Activated naive CD8-positive, alpha-beta T cell treated with anti-CD3 and anti-CD28 coated beads for 36 hours (primary cell): ENCODE results near the gene ANKIB1. TPM values are rescaled to one million over a fixed set of nuclear protein-coding genes. Genes with fewer than 3 reads are reported as not detected.
"Not testable (repeated sequence)": the region's sequence is repeated elsewhere in the genome, so short reads cannot be mapped to it uniquely, and the experiment has no call there.

Source experiments
- DNase-seq: peaks from one replicate; pipeline ENCODE4 v3.0.0; 2021
- H3K27ac Mint-ChIP-seq: one replicate; pipeline ENCODE4 v1.8.0; 2022; ENCODE audit warnings: mild to moderate bottlenecking, moderate library complexity, mixed read lengths
- H3K27me3 Mint-ChIP-seq: one replicate; pipeline ENCODE4 v1.8.0; 2022; ENCODE audit warnings: mild to moderate bottlenecking, mixed read lengths
- H3K36me3 Mint-ChIP-seq: one replicate; pipeline ENCODE4 v1.8.0; 2021; ENCODE audit warnings: mild to moderate bottlenecking, mixed read lengths
- H3K4me1 Mint-ChIP-seq: one replicate; pipeline ENCODE4 v1.8.0; 2021; ENCODE audit warnings: mixed read lengths
- H3K4me3 Mint-ChIP-seq: one replicate; pipeline ENCODE4 v1.8.0; 2022; ENCODE audit warnings: mild to moderate bottlenecking, moderate library complexity, mixed read lengths
- H3K9me3 Mint-ChIP-seq: one replicate; pipeline ENCODE4 v1.8.0; 2022; ENCODE audit warnings: mixed read lengths
- total RNA-seq, 2 experiments: library from RNA; stranded (reverse); gene quantifications; one replicate each; pipeline ENCODE4 v1.2.3, GENCODE V29; 2021

Gene ANKIB1
- total RNA-seq, 2 experiments from 2014 or later = 38.6 to 40.6 TPM

DNA sequence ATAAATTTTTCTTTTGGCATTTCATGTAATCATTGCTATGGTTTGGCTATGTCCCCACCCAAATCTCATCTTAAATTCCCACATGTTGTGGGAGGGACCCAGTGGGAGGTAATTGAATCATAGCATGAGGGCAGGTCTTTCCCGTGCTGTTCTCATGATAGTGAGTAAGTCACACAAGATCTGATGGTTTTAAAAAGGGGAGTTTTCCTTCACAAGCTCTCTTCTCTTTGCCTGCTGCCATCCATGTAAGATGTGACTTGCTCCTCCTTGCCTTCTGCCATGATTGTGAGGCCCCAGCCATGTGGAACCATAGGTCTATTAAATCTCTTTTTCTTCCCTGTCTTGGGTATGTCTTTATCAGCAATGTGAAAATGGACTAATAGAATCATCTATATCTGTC, 9.0 kb downstream of the ANKIB1 start:
- Mint-ChIP-seq H3K4me1 (peaks cover 21% of the 10 kb centered on the region), H3K36me3 (peaks cover 17% of the 10 kb centered on the region)
- not testable (repeated sequence) for H3K27me3 Mint-ChIP-seq, H3K9me3 Mint-ChIP-seq, H3K4me3 Mint-ChIP-seq, DNase-seq, H3K27ac Mint-ChIP-seq

DNA sequence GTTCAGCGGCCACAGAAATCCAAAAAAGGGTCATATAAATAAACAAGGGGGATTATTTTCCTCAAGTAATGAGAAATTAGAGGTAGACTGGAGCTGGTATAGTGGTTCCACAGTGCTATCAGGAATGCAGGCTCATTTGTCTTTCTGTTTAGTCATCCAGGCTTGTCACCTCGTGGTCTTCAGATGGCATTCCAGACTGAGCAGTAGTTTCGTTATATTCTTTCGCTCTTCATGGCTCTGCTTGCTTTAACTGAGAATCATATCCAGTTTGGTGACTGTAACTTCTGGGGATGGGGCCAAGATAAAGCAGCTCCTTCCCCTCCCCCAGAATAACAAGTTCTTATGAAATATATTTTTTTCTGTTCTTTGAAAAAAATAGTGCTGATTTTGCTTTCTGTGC, 9.5 kb downstream of the ANKIB1 start:
- peaks cover 5% of the 10 kb centered on the region for H3K9me3 Mint-ChIP-seq
- H3K4me3 Mint-ChIP-seq = no peak overlapping the region
- DNase-seq = no peak
- H3K4me1 Mint-ChIP-seq = peaks cover 25% of the 10 kb centered on the region
- peaks cover 22% of the 10 kb centered on the region for H3K36me3 Mint-ChIP-seq
- no peaks in the 10 kb centered on the region for H3K27me3 Mint-ChIP-seq
- H3K27ac Mint-ChIP-seq = no peak overlapping the region

DNA sequence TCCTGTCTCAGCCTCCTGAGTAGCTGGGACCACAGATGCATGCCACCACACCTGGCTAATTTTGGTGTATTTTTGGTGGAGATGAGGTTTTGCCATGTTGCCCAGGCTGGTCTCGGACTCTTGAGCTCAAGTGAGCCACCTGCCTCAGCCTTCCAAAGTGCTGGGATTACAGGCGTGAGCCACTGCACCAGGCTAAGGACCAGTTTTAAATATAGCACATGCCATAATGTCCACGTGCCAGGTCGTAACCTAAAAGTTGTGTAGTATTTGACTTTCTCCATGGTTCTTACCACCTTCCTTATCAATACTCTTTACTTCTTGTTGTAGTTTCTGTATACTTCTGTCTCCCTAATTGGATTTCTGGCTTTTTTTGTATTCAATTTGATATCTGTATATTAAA, 13.3 kb downstream of the ANKIB1 start:
- Mint-ChIP-seq H3K4me3 (no peak overlapping the region), H3K27me3 (no peaks in the 10 kb centered on the region), H3K9me3 (peaks cover 6% of the 10 kb centered on the region), H3K36me3 (peaks cover 26% of the 10 kb centered on the region), H3K27ac (no peak overlapping the region), H3K4me1 (peaks cover 14% of the 10 kb centered on the region)
- DNase-seq = no peak

DNA sequence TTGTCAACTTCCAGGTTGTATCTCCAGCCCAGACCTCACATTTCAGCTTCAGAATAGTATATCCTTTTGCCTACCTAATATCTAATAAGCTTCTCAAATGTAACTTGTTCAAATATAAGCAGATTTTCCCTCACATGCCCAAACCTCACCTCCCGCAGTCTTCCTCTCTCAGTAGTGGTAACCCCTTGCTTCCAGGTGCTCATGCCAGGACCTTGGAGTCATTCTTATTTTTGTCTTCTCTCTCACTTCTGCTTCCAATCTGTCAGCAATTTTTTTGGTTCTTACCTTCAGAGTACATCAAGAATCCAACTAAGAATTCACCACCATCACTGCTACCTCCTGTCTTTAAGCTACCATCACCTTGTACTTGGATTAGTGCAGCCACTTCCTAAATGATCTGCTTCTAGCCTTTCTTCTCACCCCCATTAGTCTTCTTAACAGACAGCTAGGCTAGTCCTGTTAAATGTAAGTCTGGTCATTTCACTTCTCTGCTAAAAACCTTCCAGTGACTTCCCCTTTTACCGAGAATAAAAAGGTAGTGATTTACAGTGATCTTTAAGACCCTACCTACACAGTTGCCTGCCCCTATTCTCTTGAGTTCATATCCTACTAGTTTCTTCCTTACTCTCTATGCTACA, 14.0 kb downstream of the ANKIB1 start:
- Mint-ChIP-seq H3K9me3 (peaks cover 6% of the 10 kb centered on the region), H3K4me1 (peaks cover 13% of the 10 kb centered on the region), H3K27me3 (no peaks in the 10 kb centered on the region), H3K4me3 (no peak overlapping the region), H3K36me3 (peaks cover 25% of the 10 kb centered on the region), H3K27ac (no peak overlapping the region)
- DNase-seq = no peak

DNA sequence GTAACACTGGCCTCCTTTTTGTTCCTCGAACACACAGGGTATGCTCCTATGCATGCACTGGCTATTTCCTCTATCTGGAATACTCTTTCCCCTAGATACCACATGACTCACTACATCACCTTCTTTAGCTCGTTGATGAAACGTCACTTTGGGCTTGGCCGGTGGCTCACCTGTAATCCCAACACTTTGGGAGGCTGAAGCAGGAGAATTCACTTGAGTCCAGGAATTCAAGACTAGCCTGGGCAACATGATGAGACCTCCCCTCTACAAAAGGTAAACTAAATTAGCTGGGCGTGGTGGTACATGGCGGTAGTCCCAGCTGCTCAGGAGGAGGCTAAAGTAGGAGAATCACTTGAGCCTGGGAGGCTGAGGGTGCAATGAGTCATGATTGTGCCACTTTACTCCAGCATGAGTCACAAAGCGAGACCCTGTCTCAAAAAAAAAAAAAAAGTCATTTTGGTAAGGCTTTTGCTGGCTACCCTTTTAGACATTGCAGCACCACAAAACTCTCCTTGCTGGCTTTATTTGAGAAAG, 14.5 kb downstream of the ANKIB1 start:
- Mint-ChIP-seq H3K27ac (no peak overlapping the region), H3K4me1 (peaks cover 8% of the 10 kb centered on the region), H3K4me3 (no peak overlapping the region), H3K36me3 (peaks cover 20% of the 10 kb centered on the region), H3K27me3 (no peaks in the 10 kb centered on the region), H3K9me3 (peaks cover 1% of the 10 kb centered on the region)
- DNase-seq = no peak

DNA sequence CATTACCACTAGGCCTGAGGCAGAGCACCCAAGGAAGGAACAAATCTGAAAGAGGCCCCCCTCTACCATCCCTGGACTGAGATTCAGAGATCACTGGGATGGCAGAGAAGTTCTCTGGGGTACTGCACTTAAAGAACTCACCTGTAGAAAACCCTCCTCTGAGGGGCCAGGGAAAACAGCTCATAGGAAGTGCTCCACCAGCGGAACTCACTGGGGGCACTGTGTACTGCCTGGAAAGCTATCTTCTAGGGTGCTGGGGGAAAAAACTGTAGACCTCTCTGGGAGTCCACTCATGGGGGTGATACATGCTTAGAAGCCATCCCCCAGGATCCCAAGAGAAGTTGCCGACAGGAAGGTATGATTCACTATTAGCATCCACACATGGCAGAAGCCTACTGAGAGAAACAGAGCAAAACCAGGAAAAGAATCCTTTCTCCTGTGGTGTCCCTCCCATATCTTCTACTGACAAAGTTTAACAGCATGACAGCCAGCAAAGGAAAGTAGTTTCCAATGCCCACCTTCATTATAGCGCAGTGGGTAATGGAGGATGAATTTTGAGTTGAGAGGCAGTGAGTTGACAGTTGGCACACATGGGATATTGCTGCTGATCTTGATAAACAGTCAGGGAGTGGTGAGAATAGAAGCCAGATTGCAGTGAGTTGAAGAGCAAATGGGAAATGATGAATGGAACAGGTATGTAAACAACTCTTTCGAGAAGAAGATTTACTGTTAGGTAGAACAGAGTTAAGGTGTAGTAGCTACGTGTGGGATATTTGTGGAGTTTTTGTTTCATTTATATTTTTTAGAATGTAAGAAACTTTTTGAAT, 20.9 kb downstream of the ANKIB1 start:
- Mint-ChIP-seq H3K9me3 (peaks cover 1% of the 10 kb centered on the region), H3K36me3 (peaks cover 10% of the 10 kb centered on the region), H3K27me3 (no peaks in the 10 kb centered on the region), H3K27ac (no peak overlapping the region), H3K4me3 (no peak overlapping the region), H3K4me1 (peaks cover 5% of the 10 kb centered on the region)
- DNase-seq = no peak

DNA sequence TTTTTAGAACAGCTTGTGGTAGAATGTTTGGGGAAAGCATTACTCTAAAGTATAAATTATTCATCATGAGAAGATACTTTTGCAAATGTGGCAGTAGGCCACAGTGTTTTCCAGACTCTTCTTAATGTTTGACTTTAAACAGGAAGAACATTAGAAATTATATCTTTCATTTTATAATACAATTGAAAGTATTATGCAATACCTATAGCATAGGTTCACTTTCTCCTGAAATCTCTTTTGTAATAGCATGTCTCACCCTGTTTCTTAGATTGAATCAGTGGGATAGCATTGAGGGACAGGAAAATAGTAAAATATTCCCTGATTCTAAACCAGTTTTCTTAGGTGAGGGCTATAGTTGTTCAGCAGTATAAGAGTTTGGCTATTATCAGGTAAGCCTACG, 23.1 kb downstream of the ANKIB1 start:
- Mint-ChIP-seq H3K4me1 (peaks cover 10% of the 10 kb centered on the region), H3K36me3 (peaks cover 16% of the 10 kb centered on the region)

DNA sequence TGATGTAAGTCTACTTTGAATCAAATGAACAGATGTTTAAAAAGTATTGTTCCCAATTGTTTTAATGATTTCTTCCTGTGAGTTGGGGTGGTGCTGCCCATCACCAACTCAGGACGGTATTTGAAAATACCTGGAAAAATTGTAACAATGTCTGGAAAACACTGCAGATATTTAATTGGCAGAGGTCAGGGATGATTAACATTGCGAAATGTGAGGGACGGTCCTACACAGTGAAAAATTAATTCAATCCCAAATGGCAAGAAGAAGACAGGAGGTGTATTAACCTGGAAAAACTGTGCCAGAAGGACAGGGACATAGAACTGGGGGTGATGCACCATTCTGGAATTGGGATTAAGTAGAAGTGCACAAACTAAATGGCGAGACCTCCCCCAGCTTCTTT, 29.6 kb downstream of the ANKIB1 start:
- Mint-ChIP-seq H3K36me3 (peaks cover 42% of the 10 kb centered on the region), H3K27ac (no peak overlapping the region), H3K9me3 (peaks cover 4% of the 10 kb centered on the region), H3K27me3 (no peaks in the 10 kb centered on the region), H3K4me1 (peaks cover 11% of the 10 kb centered on the region), H3K4me3 (no peak overlapping the region)
- no peak for DNase-seq

More for the DNA sequence above, 23.1 kb downstream of the ANKIB1 start:
- Mint-ChIP-seq H3K27ac (no peak overlapping the region), H3K27me3 (no peaks in the 10 kb centered on the region), H3K9me3 (peaks cover under 1% of the 10 kb centered on the region), H3K4me3 (no peak overlapping the region)
- DNase-seq = no peak

DNA sequence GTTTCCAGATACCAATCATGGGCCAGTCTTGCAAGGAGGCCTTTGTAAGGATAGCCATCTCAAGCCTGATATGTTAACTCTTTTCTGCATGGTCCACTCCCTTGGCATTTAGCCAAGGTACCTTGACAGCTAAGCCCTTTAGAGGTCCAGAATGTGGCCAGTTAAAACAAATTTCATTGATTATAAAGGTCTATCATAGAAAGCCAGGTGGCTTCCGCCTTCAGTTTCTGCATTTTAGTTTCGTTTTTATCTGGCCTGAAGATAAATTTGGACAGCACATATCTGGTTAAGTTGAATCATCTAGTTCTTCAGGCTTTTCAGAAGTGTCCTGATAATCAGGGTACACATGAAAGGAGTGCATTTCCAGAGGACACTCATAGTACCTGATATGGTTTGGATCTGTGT, 30.7 kb downstream of the ANKIB1 start:
- H3K36me3 Mint-ChIP-seq = peaks cover 49% of the 10 kb centered on the region
- peaks cover 9% of the 10 kb centered on the region for H3K9me3 Mint-ChIP-seq
- no peak overlapping the region for H3K4me3 Mint-ChIP-seq
- H3K27me3 Mint-ChIP-seq = no peaks in the 10 kb centered on the region
- H3K4me1 Mint-ChIP-seq = peaks cover 11% of the 10 kb centered on the region
- no peak overlapping the region for H3K27ac Mint-ChIP-seq
- DNase-seq = no peak

DNA sequence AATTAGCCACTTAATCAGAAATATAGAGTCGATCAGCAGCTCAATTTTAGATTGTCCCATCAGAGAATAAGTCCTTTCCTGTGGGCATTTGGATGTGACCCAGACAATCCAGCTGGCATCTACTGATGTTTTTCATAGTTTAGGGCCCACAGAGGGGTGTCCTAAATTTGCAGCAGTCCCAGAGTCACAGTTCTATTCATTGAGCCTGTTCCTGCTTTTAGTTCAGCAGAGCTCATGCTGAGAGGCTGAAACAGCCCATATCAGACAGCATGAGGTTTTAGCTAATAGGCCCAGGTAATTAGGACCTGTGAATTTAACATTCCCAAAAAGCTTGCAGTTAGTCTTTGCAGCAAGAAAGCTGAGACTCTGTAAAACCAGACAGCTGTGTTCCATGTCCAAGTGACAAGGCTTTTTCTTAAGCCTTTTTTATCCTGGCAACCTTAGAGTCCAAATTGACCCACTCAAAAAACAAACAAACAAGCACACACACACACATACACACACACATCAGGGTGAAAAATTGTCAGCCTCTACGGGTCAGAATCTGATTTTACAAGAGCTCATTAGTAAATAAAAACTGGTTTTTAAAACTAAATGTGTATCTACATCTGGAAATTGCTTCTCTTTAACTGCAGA, 33.7 kb downstream of the ANKIB1 start:
- Mint-ChIP-seq H3K27ac (no peak overlapping the region), H3K36me3 (peaks cover 37% of the 10 kb centered on the region), H3K9me3 (peaks cover 9% of the 10 kb centered on the region), H3K27me3 (no peaks in the 10 kb centered on the region), H3K4me3 (no peak overlapping the region), H3K4me1 (peaks cover 9% of the 10 kb centered on the region)
- no peak for DNase-seq

DNA sequence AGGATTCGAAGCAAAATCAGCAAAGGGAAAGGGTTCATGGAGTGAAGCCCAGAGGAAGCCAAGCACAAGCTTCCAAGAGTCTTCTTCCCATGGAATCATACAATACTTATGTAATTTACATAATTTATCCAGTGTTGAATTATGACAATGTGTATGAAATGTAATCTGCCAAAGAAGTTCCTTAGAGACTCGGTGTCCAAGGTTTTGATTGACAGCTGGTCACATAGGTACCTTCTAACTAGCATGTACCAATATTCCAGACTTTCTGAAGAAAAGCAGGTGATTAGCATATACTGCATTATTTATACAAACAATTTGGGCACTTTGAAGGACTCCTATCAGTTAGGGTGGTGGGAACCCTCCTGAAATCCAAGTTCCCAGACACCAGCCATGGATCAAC, 35.3 kb downstream of the ANKIB1 start:
- Mint-ChIP-seq H3K36me3 (peaks cover 33% of the 10 kb centered on the region), H3K9me3 (peaks cover 9% of the 10 kb centered on the region), H3K4me3 (no peak overlapping the region), H3K4me1 (peaks cover 9% of the 10 kb centered on the region), H3K27me3 (no peaks in the 10 kb centered on the region), H3K27ac (no peak overlapping the region)
- DNase-seq = no peak

DNA sequence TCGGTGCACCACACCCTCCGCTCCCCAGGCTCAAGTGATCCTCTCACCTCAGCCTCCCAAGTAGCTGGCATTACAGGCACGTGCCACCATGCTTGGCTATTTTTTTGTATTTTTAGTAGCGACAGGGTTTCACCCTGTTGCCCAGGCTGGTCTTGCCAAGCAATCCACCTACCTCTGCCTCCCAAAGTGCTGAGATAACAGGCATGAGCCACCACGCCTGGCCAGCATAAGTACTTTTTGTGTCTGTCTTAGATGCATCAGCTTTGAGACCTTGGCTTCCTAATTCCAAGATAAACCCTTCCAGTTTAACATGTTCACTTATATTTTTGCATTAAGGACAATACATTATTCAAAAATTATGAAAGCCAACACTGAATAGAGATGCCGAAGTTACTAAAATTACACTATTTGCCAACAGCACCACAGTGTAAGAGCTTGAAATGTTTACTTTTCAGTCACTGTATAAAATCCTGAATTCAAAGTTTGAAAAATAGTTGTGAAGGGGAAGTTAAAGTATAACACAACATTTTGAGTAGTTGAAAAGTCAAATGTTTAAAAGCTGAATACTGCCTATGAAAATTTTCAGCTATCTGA, 36.5 kb downstream of the ANKIB1 start:
- H3K4me1 Mint-ChIP-seq = peaks cover 5% of the 10 kb centered on the region
- H3K9me3 Mint-ChIP-seq = peaks cover 6% of the 10 kb centered on the region
- no peak overlapping the region for H3K27ac Mint-ChIP-seq
- H3K36me3 Mint-ChIP-seq = peaks cover 27% of the 10 kb centered on the region
- H3K4me3 Mint-ChIP-seq = no peak overlapping the region
- no peak for DNase-seq
- no peaks in the 10 kb centered on the region for H3K27me3 Mint-ChIP-seq

DNA sequence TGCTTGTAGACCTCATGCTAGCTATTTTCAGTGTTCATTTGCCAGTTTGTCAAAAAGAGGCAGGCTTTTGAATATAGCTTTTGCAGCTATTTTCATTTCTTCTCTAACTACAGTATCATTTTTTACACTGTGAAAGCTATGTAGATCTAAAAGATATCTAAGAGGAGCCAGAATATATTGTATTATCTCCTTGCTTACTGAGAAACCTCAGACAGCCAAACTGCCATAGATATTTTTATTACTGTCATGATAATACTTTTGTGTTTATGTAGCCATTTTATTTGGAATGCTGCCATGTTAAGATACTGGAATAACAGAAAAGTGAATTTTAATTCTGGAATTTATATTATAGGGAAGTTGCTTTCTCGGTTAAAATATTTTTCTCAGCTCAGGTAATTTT, 37.2 kb downstream of the ANKIB1 start:
- Mint-ChIP-seq H3K36me3 (peaks cover 28% of the 10 kb centered on the region), H3K4me3 (no peak overlapping the region), H3K9me3 (peaks cover 8% of the 10 kb centered on the region), H3K27me3 (no peaks in the 10 kb centered on the region), H3K27ac (no peak overlapping the region), H3K4me1 (peaks cover 5% of the 10 kb centered on the region)
- no peak for DNase-seq

DNA sequence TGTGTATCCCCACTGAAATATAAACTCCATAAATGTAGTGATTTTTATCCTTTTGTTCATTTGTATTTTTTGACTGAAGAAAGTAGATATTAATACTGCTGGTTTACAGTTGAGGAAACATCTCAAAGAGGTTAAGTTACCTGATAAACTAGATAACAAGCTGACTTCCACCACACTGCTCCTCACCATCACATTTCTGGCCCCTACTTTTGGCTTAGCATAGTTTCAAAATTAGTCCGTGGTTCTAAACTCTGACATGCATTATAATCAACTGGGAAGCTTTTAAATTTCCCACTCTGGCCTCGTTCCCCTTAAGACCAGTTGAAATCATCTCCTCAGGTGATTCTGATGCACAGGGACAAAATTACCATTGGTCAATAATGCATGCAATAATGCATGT, 43.5 kb downstream of the ANKIB1 start:
- H3K36me3 Mint-ChIP-seq = peaks cover 9% of the 10 kb centered on the region
- H3K4me3 Mint-ChIP-seq = no peak overlapping the region
- H3K9me3 Mint-ChIP-seq = peaks cover 3% of the 10 kb centered on the region
- H3K27ac Mint-ChIP-seq = no peak overlapping the region
- no peaks in the 10 kb centered on the region for H3K27me3 Mint-ChIP-seq
- peaks cover 13% of the 10 kb centered on the region for H3K4me1 Mint-ChIP-seq
- no peak for DNase-seq

DNA sequence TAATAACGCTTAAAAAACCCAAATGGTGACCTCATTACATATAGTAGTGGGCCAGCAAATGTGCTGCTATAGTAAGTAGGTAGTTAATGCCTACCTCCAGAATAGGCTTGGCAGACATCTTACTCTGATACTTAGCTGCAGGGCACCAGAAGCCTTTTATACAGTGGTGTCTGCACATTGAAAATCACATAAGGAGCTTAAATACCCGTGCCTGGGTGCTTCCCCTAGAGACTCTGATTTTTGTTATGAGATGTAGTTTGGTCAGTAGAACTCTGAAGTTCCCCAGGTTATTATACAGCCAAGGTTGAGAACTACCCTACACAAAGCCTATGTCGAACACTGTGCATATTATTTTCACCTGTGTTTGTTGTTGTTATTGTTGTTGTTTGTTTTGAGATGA, 47.2 kb downstream of the ANKIB1 start:
- peaks cover 10% of the 10 kb centered on the region for H3K4me1 Mint-ChIP-seq
- H3K4me3 Mint-ChIP-seq = no peak overlapping the region
- H3K27ac Mint-ChIP-seq = no peak overlapping the region

More for the DNA sequence above, 47.2 kb downstream of the ANKIB1 start:
- DNase-seq = no peak
- Mint-ChIP-seq H3K9me3 (no peaks in the 10 kb centered on the region), H3K27me3 (no peaks in the 10 kb centered on the region), H3K36me3 (peaks cover 13% of the 10 kb centered on the region)
